Measurements from ENCODE around the gene DNAAF1.
A peak's percentile ranks its signal among the peaks of the same experiment; 100 is the strongest.

Gene DNAAF1

GRCh38 chr16:84184775-84185174 is 39.7 kb downstream of the DNAAF1 start:
- peaks cover 32% of the 10 kb centered on the region for H3K36me3 ChIP-seq (ENCODE audit: low read depth)
- no peak for DNase-seq (ENCODE audit: low spot score)
- TF ChIP-seq CTCF (IDR thresholded peaks at IDR 0.05; ENCODE audit: poor library complexity, severe bottlenecking), result no peak
- H3K4me1 ChIP-seq (ENCODE audit: insufficient read depth, poor library complexity, severe bottlenecking), result no peaks in the 10 kb centered on the region
- no peaks in the 10 kb centered on the region for H3K27me3 ChIP-seq (ENCODE audit: insufficient read depth, poor library complexity, severe bottlenecking)
- no peak overlapping the region for H3K27ac ChIP-seq (ENCODE audit: poor library complexity, severe bottlenecking)
- no peak overlapping the region for H3K4me3 ChIP-seq (ENCODE audit: severe bottlenecking)
- ATAC-seq (ENCODE audit: low read depth), result no peak
- no peaks in the 10 kb centered on the region for H3K9me3 ChIP-seq (ENCODE audit: severe bottlenecking)

- peak; percentile 98 for TF ChIP-seq CTCF (IDR thresholded peaks at IDR 0.05; ENCODE audit: poor library complexity, severe bottlenecking)
- Histone ChIP-seq H3K9me3 (ENCODE audit: severe bottlenecking) (no peaks in the 10 kb centered on the region), H3K36me3 (ENCODE audit: low read depth) (peaks cover 27% of the 10 kb centered on the region), H3K4me3 (ENCODE audit: severe bottlenecking) (peak within 1 kb of the TSS; percentile 74), H3K4me1 (ENCODE audit: insufficient read depth, poor library complexity, severe bottlenecking) (no peaks in the 10 kb centered on the region), H3K27me3 (ENCODE audit: insufficient read depth, poor library complexity, severe bottlenecking) (no peaks in the 10 kb centered on the region), H3K27ac (ENCODE audit: poor library complexity, severe bottlenecking) (no peak within 1 kb of the TSS)
- peak; percentile 90 for ATAC-seq (ENCODE audit: low read depth)
- DNase-seq (ENCODE audit: low spot score), result peak; percentile 79
These were observed 41.8 kb downstream of the DNAAF1 start, which contains the start of gene TAF1C for GRCh38 chr16:84186685-84187437. Gene TAF1C, minus strand, starts transcription at chr16:84187057. Its CDS starts 2,069 bp downstream, at chr16:84184988.

DNA sequence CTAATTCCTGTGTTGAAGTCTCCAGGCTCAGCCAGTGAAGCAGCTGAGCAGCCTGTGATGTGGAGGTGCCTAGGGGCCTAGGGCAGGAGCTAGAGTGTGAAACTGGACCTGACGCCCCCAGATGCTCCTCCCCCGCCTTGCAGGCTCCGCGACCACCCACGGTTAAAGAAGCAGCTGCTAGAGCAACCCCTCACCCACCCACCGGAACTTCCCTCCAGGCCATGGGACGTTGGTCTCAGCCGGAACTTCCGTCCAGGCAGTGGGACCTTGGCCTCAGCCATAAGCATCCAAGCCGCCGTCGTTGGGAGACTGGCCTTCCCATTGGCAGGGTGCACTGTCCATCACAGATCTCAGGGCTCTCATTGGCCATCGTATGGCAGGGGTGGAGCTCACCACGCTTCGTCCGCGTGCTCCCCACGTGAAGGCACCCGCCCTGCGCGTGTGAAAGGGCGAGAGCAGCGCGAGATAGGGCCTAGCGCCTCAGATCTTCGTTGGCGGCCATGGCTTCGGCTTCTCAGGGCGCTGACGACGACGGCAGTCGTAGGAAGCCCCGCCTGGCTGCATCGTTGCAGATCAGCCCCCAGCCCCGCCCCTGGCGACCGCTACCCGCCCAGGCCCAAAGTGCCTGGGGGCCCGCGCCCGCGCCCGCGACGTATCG is 45.8 kb downstream of the DNAAF1 start, which contains the start of gene ADAD2:
Gene ADAD2, plus strand, starts transcription at position 427 of the 658 bp plus-strand sequence. Its CDS starts 74 bp downstream, at position 501.
- Histone ChIP-seq H3K27me3 (ENCODE audit: insufficient read depth, poor library complexity, severe bottlenecking) (no peaks in the 10 kb centered on the region), H3K36me3 (ENCODE audit: low read depth) (no peaks in the 10 kb centered on the region), H3K27ac (ENCODE audit: poor library complexity, severe bottlenecking) (no peak within 1 kb of the TSS), H3K4me1 (ENCODE audit: insufficient read depth, poor library complexity, severe bottlenecking) (no peaks in the 10 kb centered on the region), H3K4me3 (ENCODE audit: severe bottlenecking) (no peak within 1 kb of the TSS), H3K9me3 (ENCODE audit: severe bottlenecking) (no peaks in the 10 kb centered on the region)
- no peak for ATAC-seq (ENCODE audit: low read depth)
- TF ChIP-seq CTCF (IDR thresholded peaks at IDR 0.05; ENCODE audit: poor library complexity, severe bottlenecking), result no peak
- no peak for DNase-seq (ENCODE audit: low spot score)

- peaks cover under 1% of the 10 kb centered on the region for H3K4me1 ChIP-seq (ENCODE audit: insufficient read depth, poor library complexity, severe bottlenecking)
- no peak for ATAC-seq (ENCODE audit: low read depth)
- no peaks in the 10 kb centered on the region for H3K27me3 ChIP-seq (ENCODE audit: insufficient read depth, poor library complexity, severe bottlenecking)
These were observed 46.4 kb downstream of the DNAAF1 start for GRCh38 chr16:84191466-84191865.

More at GRCh38 chr16:84191466-84191865, 46.4 kb downstream of the DNAAF1 start:
- DNase-seq (ENCODE audit: low spot score), result no peak
- no peak overlapping the region for H3K4me3 ChIP-seq (ENCODE audit: severe bottlenecking)
- no peak for TF ChIP-seq CTCF (IDR thresholded peaks at IDR 0.05; ENCODE audit: poor library complexity, severe bottlenecking)
- H3K9me3 ChIP-seq (ENCODE audit: severe bottlenecking), result no peaks in the 10 kb centered on the region
- no peak overlapping the region for H3K27ac ChIP-seq (ENCODE audit: poor library complexity, severe bottlenecking)
- no peaks in the 10 kb centered on the region for H3K36me3 ChIP-seq (ENCODE audit: low read depth)

Data from RWPE2 (cell line).